Sciatic nerve (tissue), 2 donors: Measurements from ENCODE around the gene LDB2. TPM values are rescaled to one million over a fixed set of nuclear protein-coding genes. Genes with fewer than 3 reads are reported as not detected.

Experiments used
- ATAC-seq: fragments of 200-7000 bp; cut with Tn5 transposase; one replicate; pipeline ENCODE4 v1.9.1; 2020; ENCODE audit warnings: mild to moderate bottlenecking, moderate library complexity
- DNase-seq: peaks from one replicate; pipeline ENCODE4 v3.0.0-alpha.2; 2020; ENCODE audit warnings: low spot score
- intact Hi-C: fragments of 100-400 bp; cut with DNase I; formaldehyde crosslinking; loops from one replicate; pipeline ENCODE4 v1.14.2; 2022
- total RNA-seq: library from RNA; stranded (reverse); fragmentation: NEBNext Ultra II Directional; extraction: Animal tissue kit (Norgen Biotek cat#: 25700); gene quantifications from one replicate; pipeline ENCODE4 v1.2.1, GENCODE V29; 2021
- donor health status: DM: no; HTN: no; CAD: no.
- donor health status: DM: no; HTN: no; CAD: no.

Gene LDB2
- total RNA-seq, 1 donor from 2014 or later = 104 TPM

DNA sequence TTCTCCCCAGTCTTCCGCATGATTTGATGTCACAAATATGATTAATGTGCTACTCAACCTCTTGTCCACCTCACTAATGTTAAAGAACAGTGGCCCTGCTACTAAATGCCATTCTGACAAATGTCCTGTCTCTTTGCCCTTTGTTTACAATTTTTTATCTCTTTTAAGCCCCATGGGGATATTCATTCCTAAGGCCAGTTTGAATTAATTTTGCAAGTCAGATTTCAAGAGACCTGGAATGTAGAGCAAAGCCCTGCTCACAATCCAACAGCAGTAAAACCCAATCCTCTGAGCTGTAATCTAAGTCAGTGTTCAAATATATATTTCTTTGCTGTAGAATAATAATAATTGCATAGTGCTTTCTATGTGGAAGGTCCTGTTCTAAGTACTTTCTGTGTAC lies 81.2 kb downstream of the LDB2 start:
- DNase-seq (no peak), ATAC-seq (no peak)
- intact Hi-C loops = no loop called here

DNA sequence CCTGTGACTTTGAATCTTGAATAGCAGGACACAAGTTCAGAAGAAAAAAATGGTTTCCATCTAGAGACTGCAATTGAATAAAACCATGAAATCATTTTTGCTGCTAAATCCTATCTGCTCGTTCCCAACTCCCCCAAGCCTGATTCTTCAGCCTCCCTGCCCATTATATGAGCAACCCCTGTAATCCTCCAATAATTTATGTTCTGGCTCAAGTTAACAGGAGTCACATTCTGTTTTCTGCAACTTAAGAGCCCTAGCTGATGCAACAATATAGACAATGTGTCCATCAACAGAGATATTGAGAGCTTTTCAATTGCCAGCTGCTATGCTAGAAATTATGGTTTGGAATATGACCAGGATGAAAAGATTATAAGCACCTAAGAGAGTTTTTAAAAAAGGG lies 84.1 kb downstream of the LDB2 start:
- DNase-seq (no peak), ATAC-seq (no peak)
- intact Hi-C loops = no loop called here

DNA sequence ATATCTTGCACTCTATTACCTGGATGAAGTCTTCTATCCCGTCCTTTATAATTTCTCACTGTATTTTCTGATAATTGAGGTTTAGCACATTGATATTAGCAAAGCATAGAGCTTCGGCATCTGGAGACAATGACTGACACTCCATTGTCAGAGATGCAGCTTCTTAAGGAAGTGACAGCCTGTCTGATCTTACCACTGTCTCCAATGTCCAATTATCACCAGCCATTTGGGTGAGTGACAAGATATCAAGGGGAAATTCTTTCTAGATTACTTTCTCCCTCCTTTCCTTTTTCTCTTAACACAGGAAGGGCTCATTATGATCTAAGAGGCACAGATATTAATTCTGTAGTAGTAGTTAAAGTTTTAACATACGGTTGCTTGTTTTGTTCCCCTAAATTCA lies 86.4 kb downstream of the LDB2 start:
- no peak for ATAC-seq
- intact Hi-C loops = no loop called here
- no peak for DNase-seq

DNA sequence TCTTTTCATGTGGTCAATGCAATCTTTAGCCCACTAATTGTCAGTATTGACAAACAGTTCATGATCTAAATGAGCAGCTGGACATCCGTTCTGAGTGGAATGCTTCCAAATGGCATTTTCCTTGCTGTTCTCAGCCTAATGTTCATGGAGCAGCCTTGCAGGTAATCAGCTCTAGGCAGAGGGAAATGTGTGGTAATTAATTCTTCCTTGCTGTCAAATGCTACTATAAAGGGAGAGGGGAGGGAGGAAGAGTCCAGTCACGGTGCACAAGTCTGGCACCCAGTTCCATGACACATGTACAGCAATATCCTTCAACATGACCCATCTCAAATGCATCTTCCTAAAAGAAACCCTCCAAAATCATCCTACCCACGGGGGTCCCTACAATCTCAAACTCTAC lies 88.5 kb downstream of the LDB2 start:
- intact Hi-C loops = no loop called here
- no peak for DNase-seq

DNA sequence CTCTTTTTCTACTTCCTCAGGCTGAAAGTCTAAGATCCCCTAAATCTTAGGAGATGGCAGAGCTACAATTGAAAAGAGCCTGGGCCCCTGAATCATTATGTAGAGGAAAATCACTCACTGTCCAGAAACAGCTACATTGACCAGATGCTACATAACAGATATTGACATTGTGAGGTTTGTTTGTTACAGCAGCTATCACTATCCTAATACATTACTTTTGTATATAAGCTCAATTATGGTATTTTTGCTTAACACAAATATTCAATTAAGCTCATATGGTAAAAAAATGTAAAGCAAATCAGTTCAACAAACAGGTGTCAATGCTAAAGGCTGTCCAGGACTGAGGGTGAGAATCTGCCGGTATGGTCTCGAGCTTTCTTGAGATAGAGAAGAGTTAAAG lies 89.4 kb downstream of the LDB2 start:
- ATAC-seq (no peak), DNase-seq (no peak)
- intact Hi-C loops = no loop called here

More for the DNA sequence above, 88.5 kb downstream of the LDB2 start:
- no peak for ATAC-seq

DNA sequence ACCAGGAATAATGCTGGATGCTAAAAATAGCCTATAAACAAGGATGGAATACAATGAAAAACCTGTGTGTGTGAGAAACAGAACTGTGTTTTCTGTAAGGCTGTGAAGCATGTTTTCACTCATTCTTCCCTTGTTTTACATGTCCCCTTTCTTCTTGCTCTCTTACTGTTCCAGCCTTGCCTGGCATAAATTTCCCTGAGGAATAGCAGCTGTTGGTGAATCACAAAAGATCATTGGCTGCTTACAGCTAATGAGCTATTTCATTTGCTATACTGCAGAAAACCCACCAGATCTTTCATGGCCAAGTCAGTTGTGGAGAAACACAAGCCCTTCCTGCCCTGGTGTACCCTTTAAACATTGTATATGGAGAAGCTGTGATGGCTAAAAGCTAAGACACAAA lies 91.1 kb downstream of the LDB2 start:
- intact Hi-C loops = no loop called here
- no peak for DNase-seq
- no peak for ATAC-seq

DNA sequence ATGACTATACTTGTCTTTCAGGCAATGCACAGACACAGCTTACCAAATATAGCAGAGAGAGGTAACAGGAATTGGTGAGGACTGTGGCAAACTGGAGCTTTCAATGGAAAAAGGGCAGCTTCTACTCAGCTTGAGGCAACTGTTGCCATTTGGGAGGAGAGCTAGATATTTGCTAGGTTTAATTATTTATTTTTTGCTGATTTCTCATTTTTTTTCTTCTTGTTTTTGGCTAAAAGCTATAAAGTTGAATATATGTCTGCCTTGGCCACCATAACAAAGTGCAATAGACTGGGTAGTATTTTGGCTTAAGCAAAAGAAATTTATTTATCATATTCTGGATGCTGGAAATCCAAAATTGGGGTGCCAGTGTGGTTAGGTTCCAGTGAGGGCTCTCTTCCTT lies 93.9 kb downstream of the LDB2 start:
- no peak for DNase-seq
- no peak for ATAC-seq
- intact Hi-C loops = no loop called here

DNA sequence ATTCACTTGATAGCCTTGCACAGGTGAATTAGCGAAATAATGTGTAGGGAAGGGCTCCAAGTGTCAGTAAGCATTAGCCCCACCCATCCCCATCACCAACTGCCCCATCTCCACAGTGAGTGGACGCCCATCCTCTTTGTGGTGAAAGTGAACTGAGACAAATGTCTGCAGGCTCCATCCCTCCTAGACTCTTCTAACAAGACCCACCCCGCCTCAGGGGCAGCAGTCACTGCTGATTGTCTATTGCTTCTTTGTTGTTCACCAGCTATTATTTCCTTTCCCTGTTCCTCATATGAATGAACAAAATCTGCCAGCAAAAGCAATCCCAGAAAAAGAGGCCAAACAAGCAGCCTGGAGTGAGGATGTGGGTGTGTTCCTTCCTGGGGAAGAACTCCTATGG lies 96.4 kb downstream of the LDB2 start:
- ATAC-seq = no peak
- intact Hi-C loops = no loop called here
- no peak for DNase-seq

DNA sequence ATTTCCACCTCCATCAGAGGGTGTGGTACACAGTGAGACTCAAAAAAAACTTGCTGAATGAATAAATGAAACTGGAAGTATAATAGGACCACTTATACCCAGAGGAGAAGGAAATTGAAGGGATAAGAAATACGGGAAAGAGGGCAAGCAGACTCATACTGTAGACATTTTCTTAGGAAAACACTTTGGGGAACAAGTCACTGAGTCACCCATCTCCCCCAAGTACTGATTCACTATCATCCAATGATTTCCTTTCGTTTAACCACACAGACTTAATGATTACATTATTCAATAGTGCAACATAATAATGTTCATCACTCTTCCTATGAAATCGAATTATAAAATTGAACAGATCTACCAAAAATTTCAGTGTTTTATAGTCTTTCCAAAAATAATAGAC lies 97.1 kb downstream of the LDB2 start:
- intact Hi-C loops = no loop called here

DNA sequence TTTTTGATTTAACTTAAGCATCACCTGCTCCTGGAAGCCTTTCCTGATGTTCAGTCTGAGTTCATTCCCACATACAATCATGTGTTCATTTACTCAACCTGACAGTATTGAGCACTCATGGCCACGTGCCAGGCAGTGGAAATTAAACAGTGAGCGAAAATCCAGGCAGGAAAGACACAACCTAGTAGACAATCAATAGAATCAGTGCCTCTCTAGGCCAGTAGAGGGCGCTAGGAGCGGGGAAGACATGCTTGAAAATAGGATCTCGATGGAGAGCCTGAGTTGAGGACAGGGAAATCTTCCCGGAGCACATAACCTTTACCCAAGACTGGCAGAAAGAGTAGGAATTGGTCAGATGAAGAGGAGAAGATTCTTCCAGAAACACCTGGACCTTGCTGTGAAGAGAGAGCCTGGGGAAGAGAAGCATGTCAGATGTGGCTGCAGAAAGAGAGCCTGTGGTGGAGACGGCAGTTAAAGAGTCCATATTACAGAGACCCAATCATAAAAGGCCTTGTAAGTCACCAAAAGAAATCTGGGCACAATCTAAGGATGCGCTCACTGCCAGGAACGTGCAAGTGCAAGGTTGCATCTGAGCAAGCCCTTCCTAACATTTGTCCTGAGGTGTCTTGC lies 103.5 kb downstream of the LDB2 start:
- DNase-seq (peak; percentile 72), ATAC-seq (peak; percentile 73)
- intact Hi-C loops = no loop called here

More for the DNA sequence above, 97.1 kb downstream of the LDB2 start:
- ATAC-seq (no peak), DNase-seq (no peak)

DNA sequence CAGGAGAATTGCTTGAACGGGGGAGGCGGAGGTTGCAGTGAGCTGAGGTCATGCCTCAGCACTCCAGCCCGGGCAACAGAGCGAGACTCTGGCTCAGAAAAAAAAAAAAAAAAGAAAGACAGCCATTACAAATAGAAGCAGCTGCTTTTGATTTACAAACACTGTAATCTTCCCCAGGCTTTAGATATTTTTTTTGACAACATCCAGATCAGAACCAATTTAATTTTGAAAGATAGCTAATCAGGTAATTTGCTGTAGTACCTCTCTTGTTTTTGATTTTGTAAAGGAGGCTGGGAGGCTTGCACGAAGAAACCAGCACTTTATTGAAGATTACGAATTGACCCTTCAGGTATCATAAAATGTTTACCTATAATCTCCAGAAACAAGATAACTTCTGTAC lies 107.0 kb downstream of the LDB2 start:
- intact Hi-C loops = no loop called here
- no peak for DNase-seq
- no peak for ATAC-seq

DNA sequence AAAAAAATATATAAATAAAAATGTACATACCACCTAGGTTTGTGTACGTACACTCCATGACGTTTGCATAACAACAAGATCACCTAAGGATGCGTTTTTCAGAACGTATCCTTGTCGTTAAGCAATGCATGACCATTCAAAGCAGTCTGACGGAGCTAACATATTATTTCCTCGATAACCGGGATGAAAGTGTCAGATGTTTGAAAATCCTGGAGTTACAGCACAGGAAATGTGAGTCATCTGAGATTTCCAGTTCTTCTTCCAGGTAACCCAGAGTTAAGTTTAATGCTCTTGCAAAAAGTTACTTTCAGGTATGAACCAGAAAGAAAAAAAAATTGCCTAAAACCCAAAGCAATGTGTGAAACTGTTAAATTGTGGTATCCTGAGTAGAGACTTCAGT lies 107.9 kb downstream of the LDB2 start:
- no peak for DNase-seq
- no peak for ATAC-seq

DNA sequence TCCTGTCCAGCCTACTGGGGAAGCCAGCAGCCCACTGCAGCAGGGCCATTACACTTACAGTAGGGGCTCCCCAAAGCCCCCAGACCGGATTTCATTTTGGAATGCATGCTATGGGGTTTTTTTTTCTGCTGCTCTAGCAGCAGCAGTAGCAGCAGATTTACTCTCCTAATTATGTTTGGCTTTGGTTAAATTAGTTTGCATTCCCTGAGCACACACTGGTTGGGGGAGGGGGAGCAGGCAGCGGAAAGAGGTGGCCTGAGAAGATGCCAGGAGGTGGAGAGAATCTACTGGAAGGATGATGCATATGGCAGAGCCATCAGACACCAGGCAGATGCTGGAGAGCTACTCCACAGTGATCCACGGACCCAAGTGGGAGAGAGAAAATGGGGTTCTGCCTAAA lies 109.6 kb downstream of the LDB2 start:
- no peak for ATAC-seq
- intact Hi-C loops = no loop called here

More for the DNA sequence above, 107.9 kb downstream of the LDB2 start:
- intact Hi-C loops = no loop called here

DNA sequence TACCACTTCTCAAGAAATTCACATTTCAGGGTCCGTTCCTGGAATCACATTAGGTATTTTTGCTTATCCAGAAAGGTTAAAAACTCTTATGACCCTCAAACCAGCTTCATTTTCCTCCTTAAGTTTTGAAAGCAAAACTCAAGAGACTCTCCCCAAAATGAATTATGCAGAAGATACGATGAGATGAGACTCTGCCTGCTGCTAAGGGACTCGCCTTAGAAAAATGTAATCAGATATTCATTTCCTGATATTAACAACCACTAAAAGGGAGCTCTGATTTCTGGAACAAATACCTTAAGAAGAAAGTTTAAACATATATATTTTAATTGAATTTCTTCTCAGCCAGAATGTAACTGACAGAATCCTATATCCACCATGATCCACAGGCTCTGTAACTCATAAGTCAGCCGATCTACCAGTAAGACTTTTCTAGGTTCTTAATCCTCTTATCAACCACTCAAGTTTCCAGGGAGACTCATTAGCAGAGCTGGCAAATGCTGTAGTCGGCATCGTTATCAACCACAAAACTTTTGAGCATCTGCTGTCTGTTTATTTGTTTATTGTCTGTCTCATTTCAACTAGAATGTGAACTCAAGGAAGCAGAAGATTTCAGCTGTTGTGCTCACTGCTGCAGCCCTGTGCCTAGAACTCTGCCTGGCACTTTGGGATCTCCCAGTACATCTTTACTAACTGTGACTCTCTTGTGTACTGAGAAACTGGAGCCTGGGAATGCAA lies 112.5 kb downstream of the LDB2 start:
- no peak for ATAC-seq
- intact Hi-C loops = no loop called here
- no peak for DNase-seq

More for the DNA sequence above, 109.6 kb downstream of the LDB2 start:
- no peak for DNase-seq

DNA sequence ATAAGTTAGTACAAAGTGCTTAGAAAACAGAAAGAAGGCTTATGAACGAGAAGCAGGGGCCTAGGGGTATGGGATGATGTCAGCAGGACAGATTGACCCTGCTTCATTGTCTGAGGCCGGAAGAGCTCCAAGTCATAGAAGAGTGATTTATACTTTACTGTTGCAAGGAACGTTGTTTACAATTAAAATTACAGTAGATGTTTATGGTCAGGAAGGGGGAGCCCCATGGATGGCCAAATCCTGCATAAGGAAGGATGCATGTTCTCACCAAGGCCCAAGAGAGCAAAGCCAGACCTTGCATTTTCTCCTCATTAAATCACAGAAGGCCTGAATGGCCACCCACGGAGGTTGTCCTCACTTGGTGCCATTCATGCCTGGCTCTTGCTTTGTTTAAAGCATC lies 115.3 kb downstream of the LDB2 start:
- ATAC-seq (no peak), DNase-seq (no peak)
- intact Hi-C loops = no loop called here

DNA sequence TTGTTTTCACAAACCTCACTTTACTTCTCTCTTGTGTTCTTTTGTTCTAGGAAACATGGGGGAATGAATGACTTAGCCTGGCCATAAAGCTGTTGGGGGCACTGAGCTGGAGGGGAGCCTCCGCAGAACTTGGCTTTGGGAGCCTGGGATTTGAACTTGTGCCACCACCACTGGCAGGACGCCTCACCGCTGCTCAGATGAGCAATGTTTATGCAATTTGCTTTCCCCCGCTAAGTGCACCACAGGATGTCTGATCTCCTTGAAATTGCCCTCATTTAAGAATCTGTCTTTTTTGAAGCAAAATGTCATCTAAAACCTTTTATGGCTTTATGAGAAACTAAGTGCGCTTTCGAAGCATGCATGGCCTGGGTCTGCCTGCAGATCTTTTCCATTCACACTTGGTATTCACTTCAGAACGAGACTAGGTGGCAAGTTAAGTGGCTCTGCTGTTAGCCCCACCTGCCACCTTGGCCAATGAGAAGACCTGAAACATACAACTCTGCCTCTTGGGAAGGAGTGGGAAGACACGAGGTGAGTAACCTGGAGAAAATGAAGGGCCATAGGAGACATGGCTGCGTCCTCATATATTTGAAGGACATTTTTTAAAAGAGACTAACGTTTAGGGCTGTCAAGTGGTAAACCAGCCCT lies 119.3 kb downstream of the LDB2 start:
- no peak for DNase-seq
- intact Hi-C loops = no loop called here
- ATAC-seq = no peak

DNA sequence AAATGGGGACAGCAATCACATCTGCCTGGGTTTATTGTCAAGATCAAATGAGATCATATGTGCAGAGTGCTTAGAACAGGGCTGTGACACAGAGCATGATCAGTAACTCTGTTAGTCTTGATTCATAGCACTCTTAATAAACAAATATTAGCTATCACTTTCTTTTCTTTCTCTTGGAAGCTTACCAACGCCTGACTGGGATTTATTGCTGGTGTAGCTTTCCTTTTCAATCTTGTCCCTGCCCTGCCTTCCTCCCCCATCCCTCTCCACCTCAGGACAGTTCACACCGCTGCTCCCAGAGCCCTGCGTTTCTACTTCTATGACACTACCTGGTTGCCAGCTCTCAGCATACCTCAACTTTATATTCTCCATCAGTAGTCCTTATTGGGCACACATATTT lies 120.7 kb downstream of the LDB2 start:
- DNase-seq (no peak), ATAC-seq (no peak)
- intact Hi-C loops = no loop called here

DNA sequence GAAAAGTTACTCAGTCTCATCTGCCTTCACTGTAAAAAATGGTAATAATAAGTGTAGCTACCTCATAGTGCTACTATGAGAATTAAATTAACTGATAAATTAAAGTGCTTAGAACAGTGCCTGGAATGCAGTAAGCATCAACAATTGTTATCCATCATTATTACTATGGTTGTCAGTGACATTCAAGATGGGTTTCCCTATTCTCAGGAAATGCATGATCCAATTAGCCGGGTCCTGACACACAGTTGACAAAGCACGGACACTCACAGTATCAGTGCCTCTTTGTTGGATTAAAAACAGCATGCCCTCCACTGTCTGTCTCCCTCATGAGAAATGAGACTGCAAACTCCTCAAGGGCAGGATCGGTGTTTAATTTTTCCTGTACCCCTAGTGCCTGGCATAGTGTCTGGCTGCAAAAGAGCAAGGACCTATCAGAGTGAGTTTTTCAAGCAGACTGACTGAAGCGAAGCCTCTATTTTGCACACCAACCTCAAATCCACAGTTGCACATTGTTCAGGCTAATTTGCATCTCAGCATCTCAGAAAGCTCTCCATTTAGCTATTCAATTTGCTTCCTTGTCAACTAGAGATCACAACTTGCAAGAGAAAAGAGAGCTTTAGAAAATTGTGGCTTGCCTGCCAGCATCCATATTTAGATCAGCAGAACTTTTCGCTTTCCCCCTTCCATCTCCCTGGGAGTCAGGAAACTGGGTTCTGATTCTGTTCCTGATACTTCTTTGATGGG lies 122.9 kb downstream of the LDB2 start:
- ATAC-seq (no peak), DNase-seq (no peak)
- intact Hi-C loops = no loop called here

DNA sequence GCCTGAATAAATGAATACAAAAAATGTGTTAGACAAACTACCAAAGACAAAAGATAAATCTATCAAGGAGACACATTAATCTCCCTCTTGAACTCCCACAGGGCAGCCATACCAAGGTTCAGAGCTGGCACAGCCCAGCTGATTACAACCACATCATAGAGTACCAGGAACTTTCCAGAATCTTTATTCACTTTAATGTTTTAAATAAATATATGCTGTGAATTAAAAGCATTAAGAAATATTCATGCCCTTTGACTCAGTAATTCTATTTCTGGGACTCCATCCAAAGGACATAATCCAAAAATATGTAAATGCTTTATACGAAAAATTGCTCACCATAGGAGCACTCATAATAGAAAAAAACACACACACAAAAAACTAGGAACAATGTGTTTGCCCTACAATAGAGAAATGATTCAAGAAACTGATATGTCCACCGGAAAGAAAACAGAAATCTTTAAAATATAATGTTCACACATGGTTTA lies 126.0 kb downstream of the LDB2 start:
- DNase-seq (no peak), ATAC-seq (no peak)
- intact Hi-C loops = no loop called here
